MV-4-11 (cell line): ENCODE measurements around the gene PRICKLE4.

ENCODE experiments used
- DNase-seq: peaks from one replicate; lab custom pipeline; 2025; lab: John Stamatoyannopoulos, UW

PRICKLE4 gene

GRCh38 chr6:41771058-41771983, 9.3 kb upstream of the PRICKLE4 start:
- DNase-seq = no peak

GRCh38 chr6:41774841-41775240, 5.7 kb upstream of the PRICKLE4 start:
- DNase-seq = no peak

GRCh38 chr6:41775293-41775882, 5.2 kb upstream of the PRICKLE4 start:
- DNase-seq = no peak

GRCh38 chr6:41777551-41778285, 2.9 kb upstream of the PRICKLE4 start:
- peak; percentile 75 for DNase-seq

- no peak for DNase-seq
Measured at GRCh38 chr6:41778895-41779294, 1.7 kb upstream of the PRICKLE4 start.

GRCh38 chr6:41779336-41779735, 1.2 kb upstream of the PRICKLE4 start:
- no peak for DNase-seq

- peak; percentile 92 for DNase-seq
Measured at GRCh38 chr6:41779788-41780550, 613 bp upstream of the PRICKLE4 start, which contains the start of gene FRS3. Gene FRS3 (minus strand): TSS chr6:41779900. CDS start chr6:41776987, 2,913 bp downstream.

GRCh38 chr6:41781366-41781730, 766 bp downstream of the PRICKLE4 start:
- DNase-seq = no peak

GRCh38 chr6:41783106-41783780, 2.7 kb downstream of the PRICKLE4 start:
- no peak for DNase-seq

- DNase-seq = peak; percentile 97
Measured at GRCh38 chr6:41784581-41785171, 4.1 kb downstream of the PRICKLE4 start.

- DNase-seq = no peak
Measured at GRCh38 chr6:41785254-41785653, 4.7 kb downstream of the PRICKLE4 start.

- DNase-seq = no peak
Measured at GRCh38 chr6:41785689-41786450, 5.3 kb downstream of the PRICKLE4 start.

- DNase-seq = peak; percentile 67
Measured at GRCh38 chr6:41786451-41787218, 6.1 kb downstream of the PRICKLE4 start.

GRCh38 chr6:41787219-41787917, 6.8 kb downstream of the PRICKLE4 start, which contains the start of gene TOMM6:
Gene TOMM6 (plus strand): TSS chr6:41787694. CDS start chr6:41787698, 4 bp downstream.
- DNase-seq = peak; percentile 91

- DNase-seq = no peak
Measured at GRCh38 chr6:41789390-41789724, 8.8 kb downstream of the PRICKLE4 start.

GRCh38 chr6:41790045-41790444, 9.5 kb downstream of the PRICKLE4 start:
- peak; percentile 80 for DNase-seq

- no peak for DNase-seq
Measured at GRCh38 chr6:41791305-41791704, 10.7 kb downstream of the PRICKLE4 start.

GRCh38 chr6:41791984-41792383, 11.4 kb downstream of the PRICKLE4 start:
- DNase-seq = no peak

- DNase-seq = no peak
Measured at GRCh38 chr6:41796474-41796873, 15.9 kb downstream of the PRICKLE4 start.
